AG10803 (cell line): ENCODE data around the gene TAF1D.
"Not testable (repeated sequence)": the region's sequence is repeated elsewhere in the genome, so short reads cannot be mapped to it uniquely, and the experiment has no call there.

Source experiments
- DNase-seq: peaks from one replicate; pipeline ENCODE4 v3.0.0; 2010; ENCODE audit warnings: low read depth
- H3K4me3 ChIP-seq: 2 replicates; pipeline ENCODE4 v1.5.1; 2011; ENCODE audit warnings: mild to moderate bottlenecking, low read length, control low read depth
- CTCF ChIP-seq: conservative IDR thresholded peaks from 2 replicates; pipeline ENCODE4 v1.5.1; 2011; ENCODE audit warnings: mild to moderate bottlenecking, low read length, control low read depth, inconsistent platforms

The TAF1D gene

GRCh38 chr11:93747122-93747521 lies 5.8 kb upstream of the TAF1D start:
- H3K4me3 ChIP-seq, result no peak overlapping the region
- no peak for TF ChIP-seq CTCF
- DNase-seq, result no peak

GRCh38 chr11:93746101-93746500 lies 4.8 kb upstream of the TAF1D start:
- no peak for TF ChIP-seq CTCF

GRCh38 chr11:93745005-93745755 lies 3.9 kb upstream of the TAF1D start:
- not testable (repeated sequence) for H3K4me3 ChIP-seq, DNase-seq

More at GRCh38 chr11:93746101-93746500, 4.8 kb upstream of the TAF1D start:
- no peak for DNase-seq
- H3K4me3 ChIP-seq, result no peak overlapping the region

- no peak for TF ChIP-seq CTCF
- DNase-seq, result no peak
- no peak overlapping the region for H3K4me3 ChIP-seq
Observed at GRCh38 chr11:93744669-93745004, 3.3 kb upstream of the TAF1D start.

GRCh38 chr11:93743291-93743690 lies 2.0 kb upstream of the TAF1D start:
- H3K4me3 ChIP-seq, result no peak overlapping the region
- DNase-seq, result no peak
- TF ChIP-seq CTCF, result no peak

- TF ChIP-seq CTCF, result no peak
- DNase-seq, result peak; percentile 66
- H3K4me3 ChIP-seq, result peak overlapping the region; percentile 91
Observed at GRCh38 chr11:93741882-93742226, 559 bp upstream of the TAF1D start.

- 0 out of 2 replicates have a peak, but pooled peaks have one; percentile 5 for TF ChIP-seq CTCF
- DNase-seq, result peak; percentile 68
- H3K4me3 ChIP-seq, result peak overlapping the region; percentile 91
Observed at GRCh38 chr11:93740730-93741093, 583 bp downstream of the TAF1D start.
